Amniotic epithelial cell (primary cell): ENCODE results near the gene PDSS2.
"Not testable (repeated sequence)": the region's sequence is repeated elsewhere in the genome, so short reads cannot be mapped to it uniquely, and the experiment has no call there.

Experiments
- DNase-seq: peaks from one replicate; pipeline ENCODE4 v3.0.0-alpha.2; 2010; ENCODE audit warnings: low read depth

PDSS2 gene, protein sequence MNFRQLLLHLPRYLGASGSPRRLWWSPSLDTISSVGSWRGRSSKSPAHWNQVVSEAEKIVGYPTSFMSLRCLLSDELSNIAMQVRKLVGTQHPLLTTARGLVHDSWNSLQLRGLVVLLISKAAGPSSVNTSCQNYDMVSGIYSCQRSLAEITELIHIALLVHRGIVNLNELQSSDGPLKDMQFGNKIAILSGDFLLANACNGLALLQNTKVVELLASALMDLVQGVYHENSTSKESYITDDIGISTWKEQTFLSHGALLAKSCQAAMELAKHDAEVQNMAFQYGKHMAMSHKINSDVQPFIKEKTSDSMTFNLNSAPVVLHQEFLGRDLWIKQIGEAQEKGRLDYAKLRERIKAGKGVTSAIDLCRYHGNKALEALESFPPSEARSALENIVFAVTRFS

DNA sequence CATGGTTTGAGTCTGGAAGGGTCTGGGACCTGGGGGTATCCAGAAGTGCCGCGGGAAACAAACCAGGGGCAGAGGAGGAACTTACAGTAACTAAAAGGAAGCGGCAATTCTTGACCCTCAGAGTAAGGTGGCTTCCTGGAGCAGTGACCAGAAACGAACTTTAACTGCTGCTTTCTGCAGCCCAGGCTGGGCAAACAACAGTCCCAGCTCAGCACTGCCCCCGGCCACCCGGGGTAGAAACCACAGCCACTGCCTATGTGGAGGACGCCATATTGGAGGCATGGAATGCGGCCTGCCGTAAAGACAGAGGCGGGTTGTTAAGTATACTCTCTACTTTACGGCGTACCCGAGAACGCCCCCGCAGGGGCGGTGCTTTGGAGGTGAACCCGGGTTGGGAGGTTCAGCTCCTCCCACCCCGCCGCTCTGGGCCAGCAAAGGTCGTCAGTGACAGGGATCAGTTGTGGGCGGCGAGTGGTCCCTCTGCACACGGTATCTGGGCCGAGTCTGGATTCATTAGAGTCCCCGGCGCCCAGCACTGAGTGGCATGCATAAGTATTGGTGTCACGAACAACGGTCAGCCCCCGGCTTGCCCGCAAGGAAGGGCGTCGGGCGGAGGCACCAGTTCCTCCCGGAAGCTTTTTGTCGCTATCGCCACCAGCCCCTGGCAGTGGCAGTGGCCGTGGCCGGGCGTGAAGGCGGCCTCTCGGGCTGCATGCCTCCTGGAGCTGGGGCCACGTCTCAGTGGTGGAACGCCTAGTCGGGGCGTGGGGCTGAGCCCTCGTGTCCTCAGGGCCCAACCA is at the start of gene PDSS2:
Gene PDSS2 (minus strand): TSS at position 282 of the 800 bp plus-strand sequence. CDS start 279 bp downstream, at position 3.
- peak; percentile 95 for DNase-seq

DNA sequence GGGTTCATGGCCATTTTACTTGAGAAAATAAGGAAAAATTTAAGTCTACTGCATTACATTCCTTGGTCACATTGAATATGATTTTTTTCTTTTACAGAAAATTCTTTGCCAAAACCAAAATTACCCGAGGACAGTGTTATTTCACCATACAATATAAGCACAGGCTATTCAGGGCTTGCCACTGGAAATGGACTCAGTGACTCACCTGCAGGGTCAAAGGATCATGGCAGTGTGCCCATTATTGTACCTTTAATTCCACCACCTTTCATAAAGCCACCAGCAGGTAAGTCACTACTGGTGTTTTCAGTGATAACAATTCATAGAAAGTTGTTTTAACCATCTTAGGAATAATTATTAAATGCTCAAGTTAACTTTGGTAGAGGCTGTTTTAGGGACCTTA is 46.8 kb upstream of the PDSS2 start:
- no peak for DNase-seq

DNA sequence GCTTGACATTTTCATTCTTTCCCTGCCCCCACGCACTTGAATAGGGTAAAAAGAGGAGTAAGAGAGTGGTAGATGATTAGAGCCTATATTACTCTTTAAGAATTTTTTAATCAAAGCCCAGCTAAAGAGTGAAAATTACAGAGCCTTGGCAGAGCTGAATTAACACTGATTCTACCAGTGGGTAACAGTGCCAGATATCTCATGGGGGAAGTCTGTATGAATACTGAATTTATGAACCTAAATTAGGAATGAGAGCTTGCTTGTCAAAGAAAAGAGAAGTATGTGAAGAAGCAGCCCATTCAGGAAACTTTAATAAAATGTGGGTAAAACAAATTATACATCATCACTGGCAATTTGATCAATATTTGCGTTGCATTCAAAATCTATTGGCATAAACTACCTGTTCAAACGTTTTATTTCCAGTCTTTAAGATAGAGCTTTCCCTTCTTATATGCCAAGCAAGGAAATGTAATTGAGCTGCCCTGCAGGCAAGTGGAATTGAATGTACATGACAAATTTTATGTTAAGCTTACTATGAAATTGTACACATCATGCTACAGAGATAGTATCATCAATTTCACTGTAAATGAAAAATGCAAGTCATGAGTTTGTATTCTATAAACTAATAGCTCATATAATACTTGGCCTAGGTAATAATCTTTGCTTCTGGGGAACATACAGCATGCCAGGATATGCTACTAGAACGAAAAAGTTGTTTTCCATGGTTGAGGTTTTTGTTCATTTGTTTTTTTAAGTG is 45.1 kb upstream of the PDSS2 start:
- no peak for DNase-seq

DNA sequence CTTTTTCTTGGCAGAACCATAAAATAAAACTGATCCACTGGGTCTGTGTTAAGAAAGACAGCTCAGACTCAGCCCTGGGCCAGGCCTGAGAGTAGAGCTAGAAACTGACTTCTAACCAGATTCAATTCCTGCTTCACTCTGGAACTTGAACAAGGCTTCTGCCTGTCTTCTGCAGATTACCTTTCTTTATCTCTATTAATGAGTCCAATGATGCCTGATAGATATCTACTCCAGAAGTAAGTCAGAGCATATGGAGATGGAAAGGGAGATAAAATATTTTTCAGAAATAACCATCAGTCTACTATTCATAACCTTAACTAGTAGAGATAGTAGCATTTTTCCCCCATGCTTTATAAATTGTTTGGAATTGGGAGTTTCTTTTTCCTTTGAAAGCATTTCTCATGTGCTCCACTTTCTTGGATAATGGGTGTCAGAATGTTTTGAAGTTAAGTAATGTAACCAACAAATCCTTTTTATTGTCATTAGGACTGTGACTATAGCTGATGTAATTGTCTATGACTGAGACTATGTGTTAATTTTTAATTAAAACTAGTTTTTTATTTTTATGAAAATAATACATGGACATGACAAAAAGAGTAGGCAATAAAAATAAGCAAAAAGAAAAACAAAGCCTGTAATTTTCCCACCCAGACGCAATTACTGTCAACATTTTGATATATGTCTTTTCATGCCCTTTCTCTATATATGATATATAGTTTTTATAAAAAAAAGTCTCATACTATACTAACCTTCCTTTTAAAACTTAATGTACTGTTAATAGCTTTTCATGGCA is 37.7 kb upstream of the PDSS2 start:
- DNase-seq, result no peak

DNA sequence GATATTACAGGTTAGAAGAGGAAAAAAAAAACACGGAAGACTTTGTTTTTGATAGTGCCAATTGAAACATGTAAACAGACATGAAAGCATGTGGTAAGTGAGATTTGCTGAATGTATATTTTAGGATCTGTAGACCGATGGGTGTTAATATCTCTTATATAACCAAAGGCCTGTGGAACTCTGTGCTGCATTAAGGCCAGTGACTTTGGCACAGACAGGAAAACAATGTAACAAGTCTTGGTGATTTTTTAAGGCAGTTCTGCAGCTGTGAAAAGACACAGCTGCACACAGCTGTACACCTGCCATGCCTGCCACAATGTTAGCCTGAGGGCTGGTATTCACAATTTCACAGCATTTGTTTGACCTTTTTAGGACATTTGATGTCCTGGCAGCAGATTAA is 36.6 kb upstream of the PDSS2 start:
- DNase-seq, result no peak

DNA sequence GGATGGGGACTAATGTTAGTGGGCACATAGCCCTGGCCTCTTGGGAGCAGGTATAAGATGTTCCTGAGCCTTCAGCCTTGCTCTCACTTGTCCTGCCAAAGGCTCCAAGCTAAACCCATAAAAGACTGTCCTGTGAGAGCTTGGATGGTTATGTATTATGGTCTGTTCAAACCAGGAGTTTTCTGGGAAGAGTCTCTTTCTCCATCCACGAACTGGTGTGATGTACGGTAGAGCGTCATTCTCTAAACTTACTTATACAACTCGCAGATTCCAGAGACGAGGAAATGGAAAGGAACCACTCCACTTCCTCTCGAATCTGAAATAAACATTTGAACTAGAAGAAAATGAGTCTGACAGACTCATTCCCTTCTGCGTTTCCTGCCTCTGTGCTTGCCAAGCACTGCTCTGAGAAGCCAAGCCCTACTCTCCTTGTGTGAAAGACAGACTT is 35.9 kb upstream of the PDSS2 start:
- no peak for DNase-seq

DNA sequence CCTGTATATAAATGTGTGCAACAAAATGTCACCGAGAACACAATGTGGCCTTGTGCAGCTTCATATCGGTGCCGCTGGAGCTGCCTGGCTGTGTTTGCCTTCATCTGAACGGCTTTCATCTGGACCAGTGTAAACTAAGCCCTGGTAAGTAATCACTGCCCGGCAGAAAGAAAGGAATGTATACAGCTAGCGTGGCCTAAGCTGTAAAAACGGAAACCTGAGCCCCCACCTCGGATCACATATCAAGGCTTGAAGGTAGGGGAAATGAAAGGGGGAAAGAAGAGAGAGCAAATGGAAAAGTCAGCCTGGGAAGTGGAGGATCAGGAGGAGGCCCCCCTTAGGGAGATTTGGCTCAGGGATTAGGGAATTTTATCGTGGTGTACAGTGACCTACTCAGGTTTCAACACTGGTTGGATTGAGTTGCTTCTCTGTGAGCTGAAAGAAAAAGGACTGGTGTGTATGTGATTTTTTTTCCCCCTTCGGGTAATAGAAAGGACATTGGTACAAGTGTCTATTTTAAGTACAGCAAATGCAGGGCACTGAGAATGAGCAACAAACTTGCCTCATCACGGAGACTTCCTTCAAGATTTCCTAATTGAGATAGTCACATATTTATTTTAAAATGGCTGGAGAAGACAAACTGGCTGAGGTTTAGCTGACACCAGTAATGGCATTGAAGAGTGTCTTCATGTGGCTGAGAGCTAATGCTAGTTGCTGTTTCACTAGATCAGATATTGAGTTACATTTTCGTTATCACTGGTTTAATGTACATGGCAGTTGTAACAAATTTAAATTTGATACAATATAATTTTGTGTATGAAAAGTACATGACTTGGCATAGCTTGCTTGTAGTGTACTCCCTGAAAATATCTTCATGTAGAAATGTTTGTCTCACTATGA is 34.0 kb upstream of the PDSS2 start:
- no peak for DNase-seq

DNA sequence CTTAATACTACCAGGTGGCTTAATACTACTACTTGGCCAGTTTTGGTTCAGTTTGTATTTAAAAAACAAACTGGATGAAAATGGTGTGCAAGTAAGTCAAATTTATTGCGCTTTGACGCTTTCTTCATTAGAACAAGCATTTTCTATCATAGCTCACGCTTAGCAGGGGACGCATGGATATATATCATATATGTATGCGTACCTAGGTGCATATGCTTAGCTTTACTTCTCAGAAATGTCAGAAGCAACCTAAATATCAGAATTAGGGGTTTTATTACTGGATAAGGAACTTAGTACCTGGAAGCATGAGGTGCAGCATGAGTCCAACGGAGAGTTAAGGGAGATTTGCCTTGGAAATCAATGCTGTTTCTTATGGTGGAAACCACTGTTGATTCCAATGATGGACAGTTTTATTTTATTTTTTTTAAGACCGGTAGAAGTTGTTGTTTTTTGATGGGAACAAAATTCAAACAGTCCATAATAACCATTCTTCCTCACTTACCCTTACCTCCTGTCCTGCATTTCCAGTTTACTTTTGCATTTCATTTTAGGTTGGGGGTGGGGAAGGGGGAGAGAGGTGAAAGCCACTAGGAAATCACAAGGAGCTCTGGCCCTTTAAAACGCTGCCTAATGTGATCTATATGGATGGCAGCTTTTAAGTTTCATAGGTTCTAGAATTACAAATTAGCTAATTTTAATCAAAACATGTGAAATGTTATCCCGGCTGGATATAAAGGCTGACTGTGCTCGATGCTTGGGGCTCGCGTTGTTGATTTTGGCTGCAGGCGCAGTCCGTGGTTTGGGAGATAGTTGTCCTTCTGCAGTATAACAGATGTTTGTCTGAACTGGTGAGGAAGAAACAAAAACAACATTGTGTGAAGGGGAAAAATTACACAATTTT is 32.6 kb upstream of the PDSS2 start:
- no peak for DNase-seq

DNA sequence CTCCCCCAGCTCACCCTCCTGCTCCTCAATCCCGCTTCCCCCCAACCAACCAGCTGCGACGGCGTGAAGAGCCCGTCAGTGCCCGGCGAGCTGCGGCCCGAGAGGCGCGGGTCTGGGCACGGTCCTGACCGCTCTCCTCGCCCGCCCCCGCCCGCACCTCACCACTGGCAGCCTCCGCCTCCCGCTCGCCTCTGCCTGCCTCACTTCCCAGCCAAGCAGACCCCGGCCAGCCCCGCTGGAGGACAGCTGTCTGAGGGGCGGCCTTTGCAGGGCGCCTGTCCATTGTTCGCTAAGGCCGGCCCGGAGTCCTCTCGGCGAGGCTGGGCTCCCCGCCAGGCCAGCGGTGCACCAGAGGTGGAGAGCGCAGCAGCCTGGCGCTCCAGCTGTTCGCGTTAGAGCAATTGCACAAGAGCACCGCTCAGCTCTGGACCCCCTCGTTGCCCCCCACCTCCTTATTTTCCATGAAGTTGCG is 31.8 kb upstream of the PDSS2 start:
- no peak for DNase-seq

DNA sequence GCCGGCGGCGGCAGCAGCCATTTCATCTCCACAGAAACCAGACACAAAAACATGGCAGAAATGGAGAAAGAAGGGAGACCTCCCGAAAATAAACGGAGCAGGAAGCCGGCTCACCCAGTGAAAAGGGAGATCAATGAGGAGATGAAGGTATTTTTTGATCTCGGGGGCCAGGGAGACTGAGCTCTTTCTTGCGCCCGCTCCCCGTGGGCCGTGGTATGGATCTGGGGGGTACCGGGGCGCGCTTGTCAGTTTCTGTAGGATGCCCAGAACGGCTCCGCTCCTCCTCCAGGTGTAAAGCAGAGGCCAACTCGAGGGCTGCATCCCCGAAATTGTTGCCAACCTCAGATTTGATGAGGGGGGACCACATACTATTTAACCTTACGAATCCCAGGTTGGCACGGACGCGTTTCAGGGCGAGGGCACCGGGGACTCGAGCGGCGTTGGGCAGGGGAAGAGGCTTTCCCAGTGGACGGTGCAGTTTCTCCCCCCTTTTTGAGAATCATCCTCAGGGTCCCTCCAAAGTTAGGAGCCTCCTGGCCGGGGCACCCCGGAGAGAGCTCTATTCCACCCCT is 31.3 kb upstream of the PDSS2 start:
- no peak for DNase-seq

DNA sequence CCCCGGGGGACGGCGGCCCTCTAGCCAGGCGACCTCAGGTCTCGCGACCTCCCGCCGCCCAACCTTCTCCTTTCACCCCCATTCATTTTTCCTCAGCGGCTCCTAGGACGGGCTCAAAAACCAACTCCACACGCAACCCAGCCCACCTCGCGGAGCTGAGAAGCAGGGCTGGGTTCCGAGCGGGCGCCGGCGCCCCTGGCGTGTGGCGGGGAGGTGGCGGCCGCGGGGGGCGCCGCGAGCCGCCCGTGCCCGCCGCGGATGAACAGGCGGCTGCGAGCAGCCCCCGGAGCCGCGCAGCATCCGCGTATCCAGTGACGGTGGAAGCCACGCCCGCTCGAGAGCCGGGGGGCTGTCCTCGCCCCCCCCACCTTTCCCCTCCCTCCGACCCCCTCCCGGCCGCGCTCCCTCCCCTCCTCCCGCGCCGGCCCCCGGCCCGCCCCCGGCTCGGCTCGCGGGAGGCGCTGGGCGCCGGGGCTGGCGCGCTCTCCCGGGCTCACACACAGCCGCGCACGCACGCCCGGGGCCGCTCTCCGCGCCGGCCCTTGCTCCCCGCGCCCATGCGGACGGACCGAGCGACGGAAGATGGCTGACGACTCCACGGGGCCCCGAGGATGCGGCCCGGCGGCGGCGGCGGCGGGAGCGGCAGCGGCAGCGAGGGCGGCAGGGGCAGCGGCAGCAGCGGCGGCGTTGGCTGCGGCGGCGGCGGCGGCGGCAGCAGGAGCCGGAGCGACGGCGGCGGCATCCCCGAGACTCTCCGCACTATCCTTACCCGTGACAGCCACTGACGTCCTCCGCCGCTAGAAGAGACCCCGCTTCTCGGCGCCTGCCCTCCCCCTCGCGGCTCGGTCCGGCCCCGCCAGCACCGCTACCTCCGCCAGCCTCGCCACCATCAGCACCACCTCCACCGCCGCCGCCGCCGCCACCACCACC is 30.5 kb upstream of the PDSS2 start, which contains the start of gene SOBP:
Gene SOBP (plus strand): TSS at position 482 of the 930 bp plus-strand sequence. CDS start 500 bp downstream, outside the sequence.
- DNase-seq, result no peak

DNA sequence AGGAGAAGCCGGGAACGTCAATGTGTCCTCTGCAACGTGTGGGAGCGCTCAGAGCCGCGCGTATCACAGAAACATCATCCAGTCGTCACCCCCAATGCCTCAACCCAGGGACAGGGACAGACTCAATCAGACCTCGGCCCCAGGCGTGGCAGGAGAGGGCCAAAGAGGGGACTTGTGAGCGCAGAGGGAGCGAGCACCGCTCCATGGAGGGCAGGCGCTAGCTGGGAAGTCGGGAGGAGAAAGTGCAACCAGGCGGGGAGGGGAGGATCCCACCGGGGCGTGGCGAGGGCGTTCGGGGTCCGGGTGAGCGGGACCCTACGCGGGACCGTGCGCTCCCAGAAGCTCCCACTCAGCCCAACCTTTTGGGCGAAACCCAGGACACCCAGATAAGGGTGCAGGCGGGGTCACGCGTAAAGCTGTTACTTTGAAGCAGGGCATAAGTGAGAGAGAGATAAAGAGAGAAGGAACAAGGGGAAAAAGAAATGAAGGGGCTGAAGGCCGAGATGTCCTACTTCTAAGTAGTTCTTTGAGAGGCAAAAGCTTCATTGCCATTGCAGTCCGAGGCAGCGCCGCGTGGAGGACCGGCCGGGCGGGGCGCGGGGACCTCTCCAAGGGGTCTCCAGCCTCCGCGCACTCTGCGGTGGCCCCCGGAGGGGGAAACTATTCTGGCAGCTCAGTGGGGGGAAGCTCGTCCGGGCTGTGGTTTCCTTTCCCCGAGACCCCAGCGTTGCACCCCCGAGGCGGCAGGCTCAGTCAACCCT is 29.7 kb upstream of the PDSS2 start:
- DNase-seq, result no peak

DNA sequence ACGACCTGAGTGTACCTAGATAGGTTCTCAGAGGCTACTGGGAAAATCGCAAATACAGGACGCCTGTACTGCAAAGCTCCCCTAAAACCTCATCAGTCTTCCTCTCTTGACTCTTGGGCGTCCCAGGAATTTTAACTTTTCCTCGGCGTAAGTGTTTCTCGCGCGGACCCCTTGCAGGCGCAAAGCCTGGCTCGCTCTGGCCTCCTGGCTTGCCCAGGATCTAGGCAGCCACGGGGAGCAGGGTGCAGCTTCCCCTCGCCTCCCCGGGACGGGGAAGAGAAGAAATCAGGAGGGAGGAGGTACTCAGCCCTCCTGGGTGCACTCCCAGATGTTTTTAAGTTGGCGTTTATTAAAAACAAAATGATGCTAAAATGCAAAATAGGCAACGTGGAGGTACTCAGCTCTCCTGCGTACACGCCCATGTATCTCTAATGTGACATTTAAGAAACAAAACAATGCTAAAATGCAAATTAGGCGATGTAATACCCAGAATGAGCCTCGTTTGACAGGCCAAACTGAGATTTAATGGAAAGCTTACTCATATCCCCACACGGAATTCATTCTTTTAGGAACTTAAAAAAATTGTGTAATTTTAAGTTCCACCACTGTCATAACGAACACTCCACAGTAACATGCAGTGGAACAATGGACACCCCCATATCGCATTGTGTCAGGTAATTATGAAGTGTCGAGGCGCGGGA is 29.0 kb upstream of the PDSS2 start:
- DNase-seq, result no peak

DNA sequence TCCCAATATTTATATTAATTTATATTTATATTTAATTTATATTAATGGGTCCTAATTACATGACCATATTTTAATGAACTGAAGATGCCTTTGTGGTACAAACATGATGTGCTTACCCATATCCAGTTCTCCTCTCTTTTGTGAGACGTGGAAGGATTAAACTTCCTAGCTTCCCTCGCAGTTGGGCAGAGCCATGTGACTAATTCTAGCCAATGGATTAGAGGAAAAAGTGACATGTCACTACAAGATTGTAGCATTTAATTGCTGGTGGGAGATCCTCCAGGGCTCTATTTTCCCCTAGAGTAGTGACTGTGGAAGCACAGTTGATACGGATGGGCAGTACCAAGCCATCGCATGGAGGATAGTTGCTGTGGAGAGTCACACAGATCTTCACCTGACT is 25.8 kb upstream of the PDSS2 start:
- no peak for DNase-seq

DNA sequence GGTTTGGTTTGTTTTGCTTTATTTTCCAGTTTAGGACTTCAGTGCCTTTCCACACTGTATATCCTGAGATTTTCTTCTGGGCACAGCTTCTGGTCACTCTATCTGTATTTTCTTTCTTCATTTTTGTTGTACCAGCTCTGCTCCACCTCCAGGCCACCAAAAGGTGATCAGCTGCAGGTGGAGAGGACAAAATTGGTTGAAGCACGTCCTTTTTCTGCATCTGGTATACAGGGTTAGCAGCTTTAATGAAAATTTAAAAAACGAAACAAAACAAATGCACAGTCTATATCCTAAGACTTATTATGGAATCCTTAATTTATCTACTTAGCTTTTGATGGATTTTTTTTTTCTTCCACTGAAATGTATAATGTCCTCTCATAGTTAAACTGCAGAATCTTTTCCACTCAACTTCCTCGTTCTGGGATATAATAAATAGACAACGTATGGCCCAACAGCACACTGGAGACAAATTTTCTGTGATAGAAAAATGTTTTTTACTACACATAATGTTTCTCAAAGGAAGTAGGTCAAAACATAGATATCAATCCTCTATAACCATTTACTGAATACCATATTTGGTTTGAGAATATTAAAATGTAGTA is 19.8 kb upstream of the PDSS2 start:
- no peak for DNase-seq

DNA sequence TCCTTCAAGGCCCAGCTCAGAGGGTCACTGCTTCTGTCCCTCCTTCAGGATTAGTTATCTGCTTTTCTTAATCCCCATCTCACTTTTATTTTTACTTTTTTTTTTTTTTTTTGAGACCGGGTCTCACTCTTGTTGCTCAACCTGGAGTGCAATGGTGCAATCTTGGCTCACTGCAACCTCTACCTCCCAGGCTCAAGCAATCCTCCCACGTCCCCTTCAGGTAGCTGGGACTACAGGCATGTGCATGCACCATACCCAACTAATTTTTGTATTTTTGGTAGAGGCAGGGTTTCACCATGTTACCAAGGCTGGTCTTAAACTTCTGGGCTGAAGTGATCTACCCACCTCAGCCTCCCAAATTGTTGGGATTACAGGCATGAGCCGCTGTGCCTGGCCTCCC is 16.5 kb upstream of the PDSS2 start:
- DNase-seq, result not testable (repeated sequence)
